GM12875 (cell line): ENCODE data around the gene ACER3.
"Not testable (repeated sequence)": the region's sequence is repeated elsewhere in the genome, so short reads cannot be mapped to it uniquely, and the experiment has no call there.

ENCODE experiments used
- H3K4me3 ChIP-seq: one replicate; pipeline ENCODE4 v1.5.1; 2011; ENCODE audit warnings: low read depth, low read length, control low read depth
- CTCF ChIP-seq: IDR thresholded peaks from 2 replicates; pipeline ENCODE4 v1.5.1; 2011; ENCODE audit warnings: low read depth, mild to moderate bottlenecking, control low read depth, inconsistent platforms, low read length, moderate library complexity, borderline replicate concordance; ENCODE audit not compliant: insufficient read depth

The ACER3 gene

DNA sequence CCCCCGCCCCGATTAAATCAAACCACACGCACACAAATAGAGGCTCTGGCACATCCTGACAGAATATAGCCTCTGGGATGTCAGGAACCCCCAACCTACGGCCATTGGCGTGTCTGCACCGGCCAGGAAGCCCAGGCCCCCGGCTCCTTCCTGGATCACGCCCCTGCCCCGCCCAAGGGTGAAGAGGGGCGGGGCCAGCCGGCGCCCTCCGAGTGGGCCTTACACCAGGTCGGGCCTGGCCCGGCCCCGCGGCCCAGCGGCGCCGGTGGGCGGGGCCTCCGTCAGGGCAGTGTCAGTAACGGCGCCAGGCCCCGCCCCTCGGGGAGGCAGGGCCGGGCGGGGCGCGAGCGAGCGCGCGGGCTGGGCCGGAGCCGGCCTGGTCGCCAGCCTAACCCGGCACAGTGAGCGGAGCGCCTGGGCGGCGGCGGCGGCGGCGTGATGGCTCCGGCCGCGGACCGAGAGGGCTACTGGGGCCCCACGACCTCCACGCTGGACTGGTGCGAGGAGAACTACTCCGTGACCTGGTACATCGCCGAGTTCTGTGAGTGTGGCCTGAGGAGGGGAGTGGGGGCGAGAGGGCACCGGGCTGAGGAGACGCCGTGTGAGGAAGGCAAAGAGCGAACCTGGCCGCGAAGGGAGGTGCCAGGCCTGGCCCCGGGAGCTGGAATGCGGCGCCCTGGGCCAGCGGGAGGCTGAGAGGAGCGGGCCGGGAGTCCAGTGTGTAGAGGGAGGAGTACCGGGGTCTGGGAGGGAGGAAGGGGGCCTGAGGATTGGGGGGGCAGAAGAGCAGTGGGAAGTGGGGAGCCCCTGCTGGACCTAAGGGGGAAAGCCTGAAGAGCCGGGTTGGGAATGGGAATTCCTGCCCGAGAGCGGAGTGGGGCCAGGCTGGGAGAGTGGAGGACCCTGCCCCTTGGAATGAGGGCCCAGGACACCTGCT lies at the start of gene ACER3:
TSS of gene ACER3 (plus strand) at position 380 of the 937 bp plus-strand sequence. CDS start at position 439, 59 bp downstream.
- TF ChIP-seq CTCF, result no peak
- peak within 1 kb of the TSS; percentile 83 for H3K4me3 ChIP-seq

- TF ChIP-seq CTCF, result no peak
- no peak overlapping the region for H3K4me3 ChIP-seq
Observed at GRCh38 chr11:76811259-76811658, 49.5 kb upstream of the ACER3 start.

- no peak for TF ChIP-seq CTCF
- no peak overlapping the region for H3K4me3 ChIP-seq
Observed at GRCh38 chr11:76814414-76814813, 46.3 kb upstream of the ACER3 start.

- not testable (repeated sequence) for H3K4me3 ChIP-seq
Observed at GRCh38 chr11:76815678-76816077, 45.0 kb upstream of the ACER3 start.

DNA sequence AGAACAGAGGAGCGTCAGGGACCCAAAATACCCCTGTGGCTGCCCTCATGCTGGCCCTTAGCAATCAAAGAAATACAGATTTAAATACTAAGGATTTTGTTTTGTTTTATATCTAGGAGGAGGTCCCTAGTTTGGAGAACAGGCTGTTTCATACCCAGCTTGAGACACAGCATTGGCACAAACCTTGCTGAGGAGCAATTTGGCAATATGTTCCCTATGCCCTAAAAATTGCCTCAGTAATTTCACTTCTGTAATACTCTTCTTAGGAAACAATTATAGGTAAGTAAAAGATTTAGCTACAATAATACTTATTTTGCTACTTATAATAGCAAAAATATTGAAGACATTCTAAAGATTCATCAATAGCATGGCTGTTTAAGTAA lies 40.5 kb upstream of the ACER3 start:
- TF ChIP-seq CTCF, result no peak
- H3K4me3 ChIP-seq, result no peak overlapping the region

- not testable (repeated sequence) for H3K4me3 ChIP-seq
Observed at GRCh38 chr11:76821396-76821795, 39.3 kb upstream of the ACER3 start.

GRCh38 chr11:76822406-76822805 lies 38.3 kb upstream of the ACER3 start:
- no peak overlapping the region for H3K4me3 ChIP-seq
- no peak for TF ChIP-seq CTCF

GRCh38 chr11:76823481-76824028 lies 37.2 kb upstream of the ACER3 start:
- H3K4me3 ChIP-seq, result no peak overlapping the region
- no peak for TF ChIP-seq CTCF
